ENCODE results near the gene DVL1.

Gene DVL1

DNA sequence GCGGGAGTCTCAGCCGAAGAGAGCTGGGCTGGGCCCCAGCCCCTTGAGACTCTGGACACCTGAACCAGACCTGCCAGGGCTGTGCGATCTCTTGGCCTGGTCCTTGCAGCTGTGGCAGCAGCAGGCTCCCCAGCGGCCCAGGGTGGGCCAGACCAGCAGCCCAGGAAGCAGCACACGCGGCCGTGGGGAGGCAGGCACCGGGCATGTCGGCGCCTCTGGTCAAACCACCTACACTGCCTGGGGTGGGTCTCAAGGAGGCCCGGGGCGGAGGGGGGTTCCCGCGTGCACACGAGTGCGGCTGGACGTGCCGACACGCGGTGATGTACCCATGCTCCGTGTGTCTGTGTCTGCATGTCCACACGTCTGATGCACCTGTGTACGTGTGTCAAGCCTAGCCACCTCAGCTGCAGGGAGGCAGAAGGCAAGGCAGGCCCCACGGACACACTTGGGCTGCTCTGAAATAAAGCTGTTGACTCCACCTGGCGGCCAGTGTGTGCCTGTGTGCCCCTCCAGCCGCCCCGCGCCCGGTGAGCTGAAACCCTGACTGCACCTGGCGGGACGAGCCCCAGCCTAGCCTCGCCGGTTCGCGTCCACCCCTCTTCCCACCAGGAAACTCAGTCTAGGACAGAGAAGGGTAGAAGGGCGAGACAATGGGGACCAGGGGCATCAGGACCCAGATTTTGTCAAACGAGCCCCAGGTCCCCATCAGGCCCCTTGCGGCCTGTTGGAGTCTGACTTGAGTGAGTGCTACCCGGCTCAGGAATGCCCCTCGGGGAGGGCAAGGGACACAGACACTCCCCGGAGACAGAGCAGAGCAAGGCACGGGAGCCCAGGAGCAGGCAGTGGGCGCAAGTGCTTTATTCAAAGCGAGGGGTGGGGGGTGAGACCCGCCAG lies 57.4 kb downstream of the DVL1 start:
- Histone ChIP-seq H3K4me1 (ENCODE audit: insufficient read depth, low read length) (no peaks in the 10 kb centered on the region), H3K4me3 (ENCODE audit: low read length) (no peak overlapping the region), H3K27me3 (ENCODE audit: insufficient read depth, low read length) (no peaks in the 10 kb centered on the region), H3K27ac (ENCODE audit: low read depth, low read length) (no peak overlapping the region), H3K9me3 (ENCODE audit: insufficient read depth, low read depth, low read length) (no peaks in the 10 kb centered on the region), H3K9ac (ENCODE audit: low read depth, low read length) (no peak overlapping the region; the same call in 1 of the 2 replicates), H3K36me3 (ENCODE audit: insufficient read depth, low read length) (no peaks in the 10 kb centered on the region; the same call in 1 of the 2 replicates)
- WGBS = 66% methylated on average over 45 of the region's 45 CpGs

DNA sequence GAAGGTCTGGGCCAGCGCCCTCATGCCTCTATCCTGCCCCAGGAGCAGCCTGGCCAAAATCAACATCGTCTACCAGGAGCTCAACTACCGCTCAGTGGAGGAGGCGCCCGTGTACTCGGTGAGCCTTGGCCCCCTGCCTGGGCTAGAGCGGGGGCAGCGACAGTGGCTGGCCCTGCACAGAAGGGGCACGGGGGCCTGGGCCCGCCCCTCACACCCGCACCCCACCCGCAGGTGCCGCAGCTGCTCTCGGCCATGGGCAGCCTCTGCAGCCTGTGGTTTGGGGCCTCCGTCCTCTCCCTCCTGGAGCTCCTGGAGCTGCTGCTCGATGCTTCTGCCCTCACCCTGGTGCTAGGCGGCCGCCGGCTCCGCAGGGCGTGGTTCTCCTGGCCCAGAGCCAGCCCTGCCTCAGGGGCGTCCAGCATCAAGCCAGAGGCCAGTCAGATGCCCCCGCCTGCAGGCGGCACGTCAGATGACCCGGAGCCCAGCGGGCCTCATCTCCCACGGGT lies 58.1 kb downstream of the DVL1 start:
- H3K27me3 ChIP-seq (ENCODE audit: insufficient read depth, low read length) = no peaks in the 10 kb centered on the region
- H3K9me3 ChIP-seq (ENCODE audit: insufficient read depth, low read depth, low read length) = no peaks in the 10 kb centered on the region
- no peaks in the 10 kb centered on the region for H3K4me1 ChIP-seq (ENCODE audit: insufficient read depth, low read length)
- H3K36me3 ChIP-seq (ENCODE audit: insufficient read depth, low read length) = no peaks in the 10 kb centered on the region; the same call in 1 of the 2 replicates
- H3K4me3 ChIP-seq (ENCODE audit: low read length) = no peak overlapping the region
- no peak overlapping the region for H3K9ac ChIP-seq (ENCODE audit: low read depth, low read length)
- 89% methylated on average over 28 of the region's 28 CpGs for WGBS
- H3K27ac ChIP-seq (ENCODE audit: low read depth, low read length) = no peak overlapping the region

DNA sequence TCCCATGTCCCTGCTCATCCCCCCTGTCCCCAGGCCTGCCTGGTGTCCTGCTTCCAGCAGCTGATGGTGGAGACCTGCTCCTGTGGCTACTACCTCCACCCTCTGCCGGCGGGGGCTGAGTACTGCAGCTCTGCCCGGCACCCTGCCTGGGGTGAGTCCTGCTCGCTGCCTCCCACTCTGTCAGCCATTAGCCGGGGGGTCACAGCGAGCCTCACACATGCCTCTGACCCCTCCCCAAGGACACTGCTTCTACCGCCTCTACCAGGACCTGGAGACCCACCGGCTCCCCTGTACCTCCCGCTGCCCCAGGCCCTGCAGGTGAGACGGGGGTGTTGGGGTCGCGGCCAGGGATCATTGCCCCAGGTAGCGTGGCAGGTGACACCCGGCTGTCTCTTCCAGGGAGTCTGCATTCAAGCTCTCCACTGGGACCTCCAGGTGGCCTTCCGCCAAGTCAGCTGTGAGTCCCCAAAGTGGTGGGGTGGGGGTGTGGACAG lies 58.9 kb downstream of the DVL1 start:
- WGBS = 77% methylated on average over 15 of the region's 15 CpGs
- H3K27me3 ChIP-seq (ENCODE audit: insufficient read depth, low read length) = no peaks in the 10 kb centered on the region

DNA sequence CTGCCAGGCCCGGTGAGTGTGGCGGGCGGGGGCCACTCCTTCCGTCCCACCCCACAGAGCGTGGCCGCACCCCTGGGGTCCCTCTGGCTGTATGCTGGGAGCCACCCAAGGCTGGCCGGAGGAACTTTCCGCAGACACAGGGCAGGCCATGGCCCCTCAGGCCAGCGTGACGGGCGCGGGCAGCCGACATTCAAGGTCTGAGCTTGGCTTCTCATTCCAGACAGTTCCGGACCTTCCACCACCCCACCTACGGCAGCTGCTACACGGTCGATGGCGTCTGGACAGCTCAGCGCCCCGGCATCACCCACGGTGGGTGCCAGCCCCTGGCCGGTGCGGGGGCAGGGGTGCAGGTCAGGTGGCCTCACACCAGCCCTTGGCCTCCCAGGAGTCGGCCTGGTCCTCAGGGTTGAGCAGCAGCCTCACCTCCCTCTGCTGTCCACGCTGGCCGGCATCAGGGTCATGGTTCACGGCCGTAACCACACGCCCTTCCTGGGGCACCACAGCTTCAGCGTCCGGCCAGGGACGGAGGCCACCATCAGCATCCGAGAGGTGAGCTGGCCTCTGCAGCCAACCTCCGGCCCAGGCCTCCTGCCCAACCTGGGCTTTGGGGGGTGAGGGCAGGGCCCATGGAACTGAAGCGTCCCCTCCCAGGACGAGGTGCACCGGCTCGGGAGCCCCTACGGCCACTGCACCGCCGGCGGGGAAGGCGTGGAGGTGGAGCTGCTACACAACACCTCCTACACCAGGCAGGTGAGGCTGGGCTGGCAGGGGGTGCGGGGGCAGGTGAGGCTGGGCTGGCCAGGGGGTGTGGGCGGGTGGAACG lies 61.7 kb downstream of the DVL1 start:
- 95% methylated on average over 41 of the region's 46 CpGs for WGBS
- H3K36me3 ChIP-seq (ENCODE audit: insufficient read depth, low read length) = no peaks in the 10 kb centered on the region
- no peaks in the 10 kb centered on the region for H3K4me1 ChIP-seq (ENCODE audit: insufficient read depth, low read length)
- H3K27me3 ChIP-seq (ENCODE audit: insufficient read depth, low read length) = no peaks in the 10 kb centered on the region
- no peak overlapping the region for H3K27ac ChIP-seq (ENCODE audit: low read depth, low read length)
- H3K4me3 ChIP-seq (ENCODE audit: low read length) = no peak overlapping the region
- H3K9me3 ChIP-seq (ENCODE audit: insufficient read depth, low read depth, low read length) = no peaks in the 10 kb centered on the region
- no peak overlapping the region for H3K9ac ChIP-seq (ENCODE audit: low read depth, low read length)

More for the DNA sequence above, 58.9 kb downstream of the DVL1 start:
- Histone ChIP-seq H3K36me3 (ENCODE audit: insufficient read depth, low read length) (no peaks in the 10 kb centered on the region; the same call in 1 of the 2 replicates), H3K9ac (ENCODE audit: low read depth, low read length) (no peak overlapping the region), H3K9me3 (ENCODE audit: insufficient read depth, low read depth, low read length) (no peaks in the 10 kb centered on the region), H3K4me1 (ENCODE audit: insufficient read depth, low read length) (no peaks in the 10 kb centered on the region), H3K27ac (ENCODE audit: low read depth, low read length) (no peak overlapping the region), H3K4me3 (ENCODE audit: low read length) (no peak overlapping the region)

DNA sequence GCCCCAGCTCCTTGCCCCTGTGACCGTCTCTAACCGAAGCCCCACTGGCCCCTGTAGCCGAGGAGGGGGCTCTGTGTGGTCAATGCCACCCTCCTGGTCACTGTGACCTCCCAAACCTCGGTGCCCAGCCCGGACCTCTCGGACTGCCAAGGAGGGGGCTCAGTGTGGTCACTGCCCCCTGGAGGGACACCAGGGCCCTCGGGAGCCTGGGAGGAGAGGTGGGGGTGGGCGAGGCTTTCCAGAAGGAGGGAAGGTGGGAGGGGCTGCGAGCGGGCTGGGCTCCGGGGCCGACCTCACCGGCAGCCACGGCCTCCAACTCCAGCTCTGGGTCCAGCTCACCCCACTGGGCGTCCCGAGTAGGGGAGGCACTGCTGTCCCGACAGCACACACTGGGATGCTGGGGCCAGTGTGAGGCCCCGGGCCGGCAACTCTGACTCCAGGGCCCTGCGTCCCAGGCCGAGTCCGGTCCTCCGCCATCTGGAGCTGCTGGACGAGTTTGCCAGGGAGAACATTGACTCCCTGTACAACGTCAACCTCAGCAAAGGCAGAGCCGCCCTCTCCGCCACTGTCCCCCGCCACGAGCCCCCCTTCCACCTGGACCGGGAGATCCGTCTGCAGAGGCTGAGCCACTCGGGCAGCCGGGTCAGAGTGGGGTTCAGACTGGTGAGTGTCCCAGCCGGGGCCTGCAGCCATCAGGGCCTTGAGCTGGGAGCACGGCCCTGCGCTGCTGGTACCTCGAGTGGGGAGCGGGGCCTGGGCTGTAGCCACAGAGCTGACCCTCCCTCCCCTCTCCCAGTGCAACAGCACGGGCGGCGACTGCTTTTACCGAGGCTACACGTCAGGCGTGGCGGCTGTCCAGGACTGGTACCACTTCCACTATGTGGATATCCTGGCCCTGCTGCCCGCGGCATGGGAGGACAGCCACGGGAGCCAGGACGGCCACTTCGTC lies 62.6 kb downstream of the DVL1 start:
- no peak overlapping the region for H3K9ac ChIP-seq (ENCODE audit: low read depth, low read length)
- WGBS = 88% methylated on average over 50 of the region's 50 CpGs
- H3K27me3 ChIP-seq (ENCODE audit: insufficient read depth, low read length) = no peaks in the 10 kb centered on the region
- H3K36me3 ChIP-seq (ENCODE audit: insufficient read depth, low read length) = no peaks in the 10 kb centered on the region
- no peak overlapping the region for H3K27ac ChIP-seq (ENCODE audit: low read depth, low read length)
- no peak overlapping the region for H3K4me3 ChIP-seq (ENCODE audit: low read length)
- H3K9me3 ChIP-seq (ENCODE audit: insufficient read depth, low read depth, low read length) = no peaks in the 10 kb centered on the region
- H3K4me1 ChIP-seq (ENCODE audit: insufficient read depth, low read length) = no peaks in the 10 kb centered on the region

DNA sequence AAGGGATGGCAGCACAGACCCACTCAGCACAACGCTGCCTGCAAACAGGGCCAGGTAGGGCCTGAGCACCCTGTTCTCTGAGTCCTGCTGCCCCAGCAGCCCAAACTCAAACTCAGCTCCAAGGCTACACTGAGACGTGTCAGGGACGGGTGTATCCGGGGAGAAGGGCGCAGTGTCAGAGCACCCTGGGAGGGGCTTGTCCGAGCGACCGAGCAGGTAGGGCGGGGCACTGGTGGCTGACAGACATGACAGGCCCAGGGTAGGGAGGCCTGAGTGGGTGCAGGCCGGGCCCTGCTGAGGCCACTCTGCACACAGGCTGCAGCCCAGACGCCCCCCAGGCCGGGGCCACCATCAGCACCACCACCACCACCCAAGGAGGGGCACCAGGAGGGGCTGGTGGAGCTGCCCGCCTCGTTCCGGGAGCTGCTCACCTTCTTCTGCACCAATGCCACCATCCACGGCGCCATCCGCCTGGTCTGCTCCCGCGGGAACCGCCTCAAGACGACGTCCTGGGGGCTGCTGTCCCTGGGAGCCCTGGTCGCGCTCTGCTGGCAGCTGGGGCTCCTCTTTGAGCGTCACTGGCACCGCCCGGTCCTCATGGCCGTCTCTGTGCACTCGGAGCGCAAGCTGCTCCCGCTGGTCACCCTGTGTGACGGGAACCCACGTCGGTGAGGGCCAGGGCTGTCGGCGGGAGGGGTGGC lies 63.5 kb downstream of the DVL1 start:
- 89% methylated on average over 37 of the region's 37 CpGs for WGBS
- Histone ChIP-seq H3K9me3 (ENCODE audit: insufficient read depth, low read depth, low read length) (no peaks in the 10 kb centered on the region), H3K27ac (ENCODE audit: low read depth, low read length) (no peak overlapping the region)

More for the DNA sequence above, 63.5 kb downstream of the DVL1 start:
- Histone ChIP-seq H3K4me3 (ENCODE audit: low read length) (no peak overlapping the region), H3K27me3 (ENCODE audit: insufficient read depth, low read length) (no peaks in the 10 kb centered on the region), H3K36me3 (ENCODE audit: insufficient read depth, low read length) (no peaks in the 10 kb centered on the region), H3K4me1 (ENCODE audit: insufficient read depth, low read length) (no peaks in the 10 kb centered on the region), H3K9ac (ENCODE audit: low read depth, low read length) (no peak overlapping the region)

All from HUES64 (cell line).